ENCODE results near the gene FCRLA. TPM values are rescaled to one million over a fixed set of nuclear protein-coding genes. Genes with fewer than 3 reads are reported as not detected.

Gene FCRLA
- total RNA-seq, result 0.72 TPM in 1 of 2 replicates, not detected in the other

GRCh38 chr1:161706482-161707347, at the start of gene FCRLA:
TSS of gene FCRLA (plus strand) at chr1:161707229. CDS start at chr1:161707265, 36 bp downstream.

GRCh38 chr1:161662684-161663339, 44.2 kb upstream of the FCRLA start, which contains the start of gene FCGR2B:
TSS of gene FCGR2B (plus strand) at chr1:161663143. CDS start at chr1:161663242, 99 bp downstream.

GRCh38 chr1:161720956-161721737, 14.1 kb downstream of the FCRLA start, which contains the start of gene FCRLB:
TSS of gene FCRLB (plus strand) at chr1:161721544. CDS start at chr1:161722673, 1,129 bp downstream.

GRCh38 chr1:161749509-161750407, 42.7 kb downstream of the FCRLA start, which contains the start of gene DUSP12:
TSS of gene DUSP12 (plus strand) at chr1:161749786. CDS start at chr1:161749802, 16 bp downstream.

Other genes starting within 250 kb of the FCRLA start
- 0.72 TPM in 1 of 2 replicates, not detected in the other for gene FCGR2A, start 201.8 kb upstream of the FCRLA start, total RNA-seq
- gene HSPA6, start 182.7 kb upstream of the FCRLA start, total RNA-seq, result 0.85 and 24.3 TPM in 2 replicates
- not detected in 2 replicates for gene FCGR3A, start 157.4 kb upstream of the FCRLA start, total RNA-seq
- 0.64 TPM in 1 of 2 replicates, not detected in the other for gene FCGR3B, start 76.1 kb upstream of the FCRLA start, total RNA-seq
- under 0.01 TPM in 1 of 2 replicates, not detected in the other for gene FCGR2B, start 44.1 kb upstream of the FCRLA start, total RNA-seq
- gene FCRLB, start 14.3 kb downstream of the FCRLA start, total RNA-seq, result 1.7 and 2.6 TPM in 2 replicates
- gene DUSP12, start 42.6 kb downstream of the FCRLA start, total RNA-seq, result 34.0 and 45.6 TPM in 2 replicates
- 25.3 and 31.3 TPM in 2 replicates for gene ATF6, start 59.1 kb downstream of the FCRLA start, total RNA-seq